Subcutaneous abdominal adipose tissue (tissue), 5 donors: ENCODE data around the gene ACYP2.

Experiments used
- H3K27ac ChIP-seq: one replicate; pipeline ENCODE4 v1.7.0; 2013; ENCODE audit warnings: low read depth, mild to moderate bottlenecking, inconsistent platforms, low read length, moderate library complexity
- H3K27me3 ChIP-seq, 5 donors: one replicate each; pipeline ENCODE4 v1.7.0; 2013; ENCODE audit warnings: low read length in 5 of 5, inconsistent platforms in 1 of 5; ENCODE audit not compliant: control insufficient read depth in 5 of 5, insufficient read depth in 4 of 5
- H3K36me3 ChIP-seq, 5 donors: one replicate each; pipeline ENCODE4 v1.7.0; 2013; ENCODE audit warnings: low read length in 5 of 5; ENCODE audit not compliant: control insufficient read depth in 5 of 5, insufficient read depth in 5 of 5
- H3K4me1 ChIP-seq, 5 donors: one replicate each; pipeline ENCODE4 v1.7.0; 2013; ENCODE audit warnings: low read length in 5 of 5, mild to moderate bottlenecking in 3 of 5, moderate library complexity in 1 of 5; ENCODE audit not compliant: control insufficient read depth in 5 of 5, insufficient read depth in 5 of 5
- H3K4me3 ChIP-seq, 5 donors: one replicate each; pipeline ENCODE4 v1.7.0; 2013; ENCODE audit warnings: low read length in 5 of 5, low read depth in 1 of 5
- H3K9ac ChIP-seq, 5 donors: one replicate each; pipeline ENCODE4 v1.7.0; 2013; ENCODE audit warnings: low read length in 5 of 5, mild to moderate bottlenecking in 4 of 5, moderate library complexity in 3 of 5
- H3K9me3 ChIP-seq, 5 donors: one replicate each; pipeline ENCODE4 v1.7.0; 2013; ENCODE audit warnings: low read length in 5 of 5; ENCODE audit not compliant: control insufficient read depth in 5 of 5
- donor health status: healthy.
- donor health status: healthy.
- donor health status: healthy.
- donor health status: healthy.
- donor health status: healthy.

Gene ACYP2

GRCh38 chr2:54342603-54343002, 227.2 kb downstream of the ACYP2 start:
- Histone ChIP-seq H3K36me3 (no peaks in the 10 kb centered on the region), H3K27me3 (no peaks in the 10 kb centered on the region), H3K9me3 (peaks cover 0 to 2% (median 0%) of the 10 kb centered on the region in 5 donors), H3K9ac (no peak overlapping the region), H3K27ac (no peak overlapping the region), H3K4me3 (no peak overlapping the region), H3K4me1 (peaks cover 0 to 3% (median 0%) of the 10 kb centered on the region in 5 donors)

GRCh38 chr2:54347622-54348021, 232.2 kb downstream of the ACYP2 start:
- Histone ChIP-seq H3K4me1 (no peaks in the 10 kb centered on the region), H3K27ac (no peak overlapping the region), H3K4me3 (no peak overlapping the region), H3K36me3 (no peaks in the 10 kb centered on the region), H3K27me3 (no peaks in the 10 kb centered on the region), H3K9me3 (peaks cover 0 to 2% (median 0%) of the 10 kb centered on the region in 5 donors), H3K9ac (no peak overlapping the region)

GRCh38 chr2:54348646-54349045, 233.2 kb downstream of the ACYP2 start:
- H3K9me3 ChIP-seq = peaks cover 0 to 2% (median 0%) of the 10 kb centered on the region in 5 donors
- H3K4me1 ChIP-seq = no peaks in the 10 kb centered on the region
- no peak overlapping the region for H3K4me3 ChIP-seq
- no peak overlapping the region for H3K9ac ChIP-seq
- H3K27ac ChIP-seq = no peak overlapping the region
- no peaks in the 10 kb centered on the region for H3K36me3 ChIP-seq
- H3K27me3 ChIP-seq = no peaks in the 10 kb centered on the region

GRCh38 chr2:54350426-54350825, 235.0 kb downstream of the ACYP2 start:
- Histone ChIP-seq H3K36me3 (no peaks in the 10 kb centered on the region), H3K9ac (no peak overlapping the region), H3K27ac (no peak overlapping the region), H3K27me3 (no peaks in the 10 kb centered on the region), H3K9me3 (no peaks in the 10 kb centered on the region), H3K4me1 (no peaks in the 10 kb centered on the region), H3K4me3 (no peak overlapping the region)

- Histone ChIP-seq H3K9ac (no peak overlapping the region), H3K27me3 (no peaks in the 10 kb centered on the region), H3K36me3 (no peaks in the 10 kb centered on the region), H3K27ac (no peak overlapping the region), H3K9me3 (no peaks in the 10 kb centered on the region), H3K4me3 (no peak overlapping the region), H3K4me1 (no peaks in the 10 kb centered on the region)
Observed at GRCh38 chr2:54353216-54353615, 237.8 kb downstream of the ACYP2 start.
